NCI-H526 (cell line): ENCODE results near the gene SCN8A.
"Not testable (repeated sequence)": the region's sequence is repeated elsewhere in the genome, so short reads cannot be mapped to it uniquely, and the experiment has no call there.

Experiments used
- DNase-seq, 2 experiments: peaks; one replicate each; lab custom pipeline; 2025; lab: John Stamatoyannopoulos, UW

The SCN8A gene

DNA sequence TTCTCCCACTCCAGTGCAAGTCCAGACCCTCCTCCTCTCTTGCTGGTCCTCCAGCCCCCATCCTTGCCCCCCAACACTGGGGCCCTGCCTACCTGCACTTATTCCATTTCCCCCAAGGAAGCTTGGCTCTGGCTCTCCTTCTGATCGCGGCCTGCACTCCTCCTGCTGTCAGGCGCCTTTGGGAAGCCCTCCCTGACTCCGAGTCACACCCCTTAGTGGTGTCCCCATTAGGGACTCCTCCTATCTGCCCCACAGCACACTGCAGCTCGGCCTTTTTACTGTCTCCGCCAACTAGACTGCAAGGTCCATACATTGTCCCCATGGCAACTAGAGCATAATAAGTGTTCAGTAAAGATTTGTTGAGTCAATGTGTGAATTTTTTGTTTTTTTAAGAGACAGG, 224.5 kb downstream of the SCN8A start:
- no peak for DNase-seq

GRCh38 chr12:51817027-51817953, 226.3 kb downstream of the SCN8A start:
- peak; percentile 50 to 71 for DNase-seq

- no peak for DNase-seq
These were observed 227.1 kb downstream of the SCN8A start for GRCh38 chr12:51818086-51818485.

DNA sequence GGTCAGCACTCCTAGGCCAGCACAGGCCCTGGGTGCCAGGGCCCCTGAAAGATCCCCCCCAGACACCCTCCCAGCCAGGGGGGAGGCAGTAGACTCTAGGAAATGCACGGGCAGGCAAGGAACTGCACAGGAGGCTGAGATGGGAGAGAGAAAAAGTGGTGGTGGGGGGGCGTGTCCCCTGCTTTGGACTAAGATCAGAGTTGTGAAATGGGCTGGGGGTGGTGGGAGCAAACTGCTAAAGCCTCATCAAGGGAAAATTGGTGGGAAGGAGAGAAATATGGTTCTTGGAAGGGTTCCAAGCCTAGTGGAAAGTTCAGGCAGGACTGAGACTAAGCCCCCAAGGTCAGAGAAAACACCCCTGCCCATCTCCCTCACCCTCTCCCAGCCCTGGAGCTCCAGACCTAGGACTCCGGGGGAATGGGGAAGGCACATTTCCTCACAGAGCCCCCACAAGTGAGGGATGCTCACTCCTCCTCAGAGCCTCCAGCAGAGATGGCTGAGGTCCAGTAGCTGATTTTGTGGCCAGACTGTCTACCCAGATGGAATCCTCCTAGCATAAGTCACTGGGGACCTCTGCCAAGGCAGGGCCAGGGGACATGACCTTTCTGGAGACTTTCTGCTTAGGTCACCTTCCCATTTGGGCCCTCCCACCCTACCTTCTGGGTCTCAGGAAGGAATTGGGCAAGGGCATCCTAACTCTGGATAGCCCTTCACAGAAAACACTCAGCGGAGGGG, 227.7 kb downstream of the SCN8A start:
- no peak for DNase-seq

DNA sequence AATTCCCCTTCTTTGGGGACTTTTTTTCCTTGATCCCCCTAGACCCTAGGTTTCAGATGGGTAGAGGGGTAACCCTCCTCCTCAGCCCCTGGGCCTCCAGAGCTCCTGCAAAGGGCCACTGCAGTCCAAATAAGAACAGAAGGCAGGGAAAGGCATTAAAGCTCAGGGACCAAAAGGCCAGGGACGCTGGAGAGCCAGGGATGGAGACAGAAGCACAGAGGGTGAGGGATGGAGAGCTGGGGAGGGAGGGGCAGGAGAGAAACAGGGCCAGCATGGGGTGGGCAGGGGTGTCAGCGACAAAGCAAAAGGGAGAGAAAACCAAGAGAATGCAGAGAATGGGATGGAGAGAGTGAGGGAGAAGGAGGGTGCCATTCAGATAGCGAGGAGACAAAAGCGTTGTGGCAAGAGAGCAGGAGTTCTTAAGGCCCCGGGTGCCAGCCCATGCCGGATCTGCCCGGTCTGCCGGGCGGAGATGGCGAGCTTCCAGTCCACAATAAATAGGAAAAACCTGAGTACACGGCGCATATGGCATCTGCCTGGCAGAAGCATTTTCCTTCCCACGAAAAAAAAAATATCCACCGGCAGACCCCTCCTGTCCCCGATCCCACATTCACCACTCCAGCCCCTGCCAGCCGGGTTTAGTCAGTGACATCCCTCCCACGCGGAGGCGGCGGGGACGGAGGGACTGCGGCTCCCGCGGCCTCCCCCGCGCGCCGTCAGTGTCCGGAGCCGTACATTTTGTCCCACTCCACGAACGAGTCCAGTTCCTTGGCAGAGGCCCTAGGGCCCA, 228.9 kb downstream of the SCN8A start:
- DNase-seq = peak in 1 of 2 experiments; percentile 71

GRCh38 chr12:51820526-51821439, 229.8 kb downstream of the SCN8A start:
- peak; percentile 48 to 92 for DNase-seq

GRCh38 chr12:51821440-51822260, 230.6 kb downstream of the SCN8A start:
- peak in 1 of 2 experiments; percentile 61 for DNase-seq

GRCh38 chr12:51822261-51822616, 231.2 kb downstream of the SCN8A start:
- no peak for DNase-seq

GRCh38 chr12:51822956-51823355, 231.9 kb downstream of the SCN8A start:
- DNase-seq = no peak

DNA sequence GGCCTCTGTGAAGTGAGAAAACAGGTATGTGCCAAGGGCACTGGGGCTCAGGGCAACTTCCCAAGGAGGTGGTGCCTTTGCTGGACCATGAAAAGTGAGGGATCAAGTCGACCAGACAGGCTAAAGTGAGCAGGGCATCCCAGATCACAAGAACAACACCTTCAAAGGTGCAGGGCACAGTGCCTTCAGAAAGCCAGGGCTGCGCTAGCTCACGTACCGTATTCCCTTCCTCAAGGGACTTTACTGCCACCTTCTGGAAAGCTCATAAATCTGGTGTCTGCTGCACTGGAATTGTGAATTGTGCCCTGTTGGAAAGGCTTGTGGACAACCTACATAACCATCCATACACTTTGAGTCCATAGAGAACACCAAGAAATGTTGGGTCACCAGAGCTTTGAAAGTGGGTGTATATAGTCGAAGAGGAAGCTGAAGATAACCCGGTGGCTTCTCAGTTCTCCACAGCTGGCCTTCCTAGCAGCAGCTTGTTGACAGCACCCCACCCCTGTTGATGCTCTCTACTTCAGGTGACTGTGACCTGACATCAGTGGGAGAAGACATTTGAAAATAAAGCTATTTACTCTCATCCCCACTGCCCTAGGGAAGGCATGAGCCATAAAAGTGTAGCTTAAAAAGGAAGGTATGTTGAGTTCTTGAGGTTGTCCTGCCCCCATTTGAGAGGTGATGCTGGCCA, 233.0 kb downstream of the SCN8A start:
- peak; percentile 69 to 91 for DNase-seq

DNA sequence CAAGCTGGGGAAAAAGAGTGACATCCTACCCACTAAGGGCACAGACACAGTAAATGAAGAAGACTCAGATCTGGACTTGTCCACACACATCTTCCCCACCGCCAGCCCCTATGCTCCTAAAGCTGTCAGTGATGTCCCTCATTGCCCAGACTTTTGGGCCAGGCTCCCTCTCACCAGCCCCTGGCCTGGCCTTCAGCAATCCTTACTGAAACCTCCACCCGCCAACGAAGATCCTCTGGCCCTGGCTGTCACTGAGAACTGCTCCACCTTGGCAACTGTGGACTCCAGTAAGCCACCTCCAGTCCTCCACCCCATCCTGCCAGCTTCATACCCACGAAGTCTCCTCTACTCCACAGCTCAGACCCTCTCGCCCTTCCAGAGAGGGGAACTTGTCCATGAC, 234.2 kb downstream of the SCN8A start:
- no peak for DNase-seq

- no peak for DNase-seq
These were observed 235.8 kb downstream of the SCN8A start for GRCh38 chr12:51826881-51827280.

GRCh38 chr12:51827925-51828818, 237.1 kb downstream of the SCN8A start:
- peak in 1 of 2 experiments; percentile 32 for DNase-seq

- no peak for DNase-seq
These were observed 238.0 kb downstream of the SCN8A start for GRCh38 chr12:51829011-51829481.

- no peak for DNase-seq
These were observed 238.6 kb downstream of the SCN8A start for GRCh38 chr12:51829641-51830040.

- DNase-seq = not testable (repeated sequence)
These were observed 240.8 kb downstream of the SCN8A start for GRCh38 chr12:51831817-51832216.

GRCh38 chr12:51832354-51833107, 241.5 kb downstream of the SCN8A start:
- DNase-seq = no peak
